ENCODE data around the gene SPDEF.

SPDEF gene

GRCh38 chr6:34528996-34529664 is 27.0 kb downstream of the SPDEF start:
- no peak for DNase-seq (ENCODE audit: low read depth, low spot score)

DNA sequence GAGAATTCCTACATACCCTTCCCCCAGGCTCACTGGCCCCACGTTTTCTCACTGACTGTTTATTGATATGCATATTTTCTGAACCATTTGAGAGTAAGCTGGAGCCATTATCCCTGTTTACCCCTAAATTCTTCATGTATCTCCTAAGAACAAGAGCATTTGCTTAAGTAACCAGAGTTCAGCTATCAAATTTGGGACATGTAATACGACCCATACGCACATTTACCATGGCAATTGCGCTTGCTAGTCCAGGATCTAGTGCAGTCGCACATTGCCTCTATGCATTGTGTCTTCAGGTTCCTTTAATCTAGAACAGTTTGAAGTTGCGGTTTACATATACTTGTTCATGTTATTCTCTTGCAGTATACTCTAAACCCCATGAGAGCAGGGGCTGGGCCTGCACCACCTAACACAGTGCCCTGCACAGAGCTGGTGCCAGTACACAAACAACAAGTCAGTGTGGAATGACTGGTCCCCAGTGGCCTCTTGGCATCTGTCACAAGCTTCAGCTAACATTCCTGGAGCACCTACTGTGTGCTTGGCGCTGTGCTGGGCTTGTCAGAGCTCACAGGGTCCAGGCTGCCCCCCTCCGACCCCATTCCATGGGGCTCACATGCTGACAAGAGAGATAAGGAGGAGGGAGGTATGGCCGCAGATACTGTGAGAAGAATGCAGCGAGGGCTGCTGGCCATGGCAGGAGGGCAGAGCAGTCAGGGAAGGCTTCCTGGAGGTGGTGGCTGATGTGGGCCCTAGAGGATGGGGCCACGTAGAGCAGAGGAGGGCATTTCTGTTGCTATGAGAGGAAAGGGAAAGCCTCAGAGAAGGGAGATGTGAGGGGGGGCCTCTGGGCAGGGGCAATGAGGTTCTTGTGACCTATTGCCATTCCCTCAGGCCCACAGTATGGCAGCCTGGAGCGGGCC is 28.1 kb downstream of the SPDEF start:
- DNase-seq (ENCODE audit: low read depth, low spot score), result no peak

GRCh38 chr6:34526992-34527728 is 29.0 kb downstream of the SPDEF start:
- DNase-seq (ENCODE audit: low read depth, low spot score), result peak; percentile 56

GRCh38 chr6:34526241-34526972 is 29.7 kb downstream of the SPDEF start:
- no peak for DNase-seq (ENCODE audit: low read depth, low spot score)

DNA sequence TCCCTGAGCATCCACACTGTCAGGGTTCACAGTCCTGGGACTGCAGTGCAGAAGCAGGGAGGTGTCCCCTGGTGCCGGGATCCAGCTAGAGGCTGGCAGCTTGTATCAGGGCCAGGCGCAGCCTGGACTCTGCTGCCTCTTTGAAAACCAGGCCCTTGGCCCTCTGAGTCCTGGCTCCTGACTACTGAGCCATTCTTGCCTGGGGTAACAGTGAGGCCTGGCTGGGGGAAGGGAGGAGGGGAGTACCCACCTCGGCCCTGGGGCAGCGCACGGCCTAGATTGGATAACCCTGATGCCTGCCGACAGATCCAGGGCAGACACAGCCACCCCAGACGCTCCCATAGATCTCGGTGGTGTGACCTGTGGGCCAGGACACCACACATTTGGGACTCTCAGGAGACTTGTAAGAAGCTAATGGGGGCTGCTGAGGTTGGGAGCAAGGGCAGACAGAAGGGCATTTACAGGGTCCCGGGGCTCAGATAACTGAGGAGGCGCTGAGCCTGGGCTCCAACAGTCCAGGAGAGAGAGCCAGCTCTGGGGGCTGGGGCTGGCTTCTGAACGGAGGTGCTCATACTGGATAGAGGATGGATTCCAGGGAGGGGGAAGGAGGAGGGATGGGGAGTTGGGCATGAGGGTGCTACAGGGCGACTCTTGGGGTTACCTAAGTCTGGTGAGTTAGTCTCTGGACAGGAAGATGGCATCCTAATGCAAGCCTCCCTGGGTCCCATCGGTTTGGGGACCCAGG is 30.5 kb downstream of the SPDEF start:
- no peak for DNase-seq (ENCODE audit: low read depth, low spot score)

DNA sequence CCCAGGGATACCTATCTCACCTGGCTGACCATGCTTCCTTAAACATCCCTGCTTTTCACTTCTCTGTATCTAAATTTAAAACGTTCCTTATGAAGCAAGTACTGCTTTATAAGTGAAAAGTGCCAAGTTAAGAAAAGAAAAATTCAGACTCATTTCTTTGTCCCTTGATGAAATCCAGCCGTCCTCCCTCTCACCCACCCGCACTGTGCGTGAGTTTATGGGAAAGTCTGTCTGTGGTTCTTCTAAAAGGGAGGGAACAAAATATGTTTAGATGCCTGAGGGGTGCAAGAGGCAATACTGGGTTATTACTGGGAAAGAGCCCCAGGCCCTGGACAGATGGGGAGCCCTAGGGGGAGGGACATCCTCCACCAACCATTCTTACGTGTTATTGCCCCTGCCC is 31.2 kb downstream of the SPDEF start:
- DNase-seq (ENCODE audit: low read depth, low spot score), result no peak

- no peak for DNase-seq (ENCODE audit: low read depth, low spot score)
These were observed 31.6 kb downstream of the SPDEF start for GRCh38 chr6:34524499-34524898.

GRCh38 chr6:34523441-34524206 is 32.5 kb downstream of the SPDEF start:
- no peak for DNase-seq (ENCODE audit: low read depth, low spot score)

GRCh38 chr6:34522761-34523160 is 33.4 kb downstream of the SPDEF start:
- DNase-seq (ENCODE audit: low read depth, low spot score), result no peak

DNA sequence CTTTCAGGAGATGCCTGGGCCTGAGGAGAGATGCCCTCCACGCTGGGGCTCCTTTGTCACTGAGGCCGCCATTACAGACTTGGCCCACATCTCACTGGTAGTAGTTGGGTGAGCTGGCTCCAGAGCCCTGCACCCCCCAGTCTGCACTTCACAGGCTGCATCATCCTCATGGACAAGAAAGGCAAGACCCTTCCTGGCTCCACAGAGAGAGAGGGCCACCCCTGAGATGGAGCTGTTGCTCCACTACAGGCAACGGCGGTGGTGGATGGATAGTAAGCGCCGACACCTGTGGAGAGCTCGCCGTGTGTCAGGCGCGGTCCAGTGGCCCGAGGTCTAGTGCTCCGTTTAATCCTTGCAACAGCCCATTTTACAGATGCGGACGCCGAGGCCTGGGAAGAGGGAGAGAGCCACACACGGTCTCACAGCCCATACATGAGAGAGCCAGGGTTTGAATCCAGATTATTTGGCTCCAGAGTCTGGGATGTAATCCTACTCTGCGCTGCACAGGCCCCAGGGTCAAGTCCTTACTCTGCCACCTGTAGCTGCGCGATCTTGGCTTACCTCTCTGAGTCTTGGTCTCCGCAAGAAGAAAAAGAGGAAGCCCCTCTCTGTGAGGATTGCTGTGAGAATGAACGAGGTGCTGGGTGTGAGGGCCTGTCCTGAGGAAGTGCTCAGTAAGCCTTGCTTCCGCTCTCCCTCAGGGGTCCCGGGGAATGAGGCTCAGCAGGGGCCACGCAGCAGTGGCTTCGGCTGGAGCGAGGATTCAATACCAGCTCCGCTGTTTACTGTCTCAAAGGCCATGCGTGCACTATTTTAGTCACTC is 34.5 kb downstream of the SPDEF start:
- no peak for DNase-seq (ENCODE audit: low read depth, low spot score)

DNA sequence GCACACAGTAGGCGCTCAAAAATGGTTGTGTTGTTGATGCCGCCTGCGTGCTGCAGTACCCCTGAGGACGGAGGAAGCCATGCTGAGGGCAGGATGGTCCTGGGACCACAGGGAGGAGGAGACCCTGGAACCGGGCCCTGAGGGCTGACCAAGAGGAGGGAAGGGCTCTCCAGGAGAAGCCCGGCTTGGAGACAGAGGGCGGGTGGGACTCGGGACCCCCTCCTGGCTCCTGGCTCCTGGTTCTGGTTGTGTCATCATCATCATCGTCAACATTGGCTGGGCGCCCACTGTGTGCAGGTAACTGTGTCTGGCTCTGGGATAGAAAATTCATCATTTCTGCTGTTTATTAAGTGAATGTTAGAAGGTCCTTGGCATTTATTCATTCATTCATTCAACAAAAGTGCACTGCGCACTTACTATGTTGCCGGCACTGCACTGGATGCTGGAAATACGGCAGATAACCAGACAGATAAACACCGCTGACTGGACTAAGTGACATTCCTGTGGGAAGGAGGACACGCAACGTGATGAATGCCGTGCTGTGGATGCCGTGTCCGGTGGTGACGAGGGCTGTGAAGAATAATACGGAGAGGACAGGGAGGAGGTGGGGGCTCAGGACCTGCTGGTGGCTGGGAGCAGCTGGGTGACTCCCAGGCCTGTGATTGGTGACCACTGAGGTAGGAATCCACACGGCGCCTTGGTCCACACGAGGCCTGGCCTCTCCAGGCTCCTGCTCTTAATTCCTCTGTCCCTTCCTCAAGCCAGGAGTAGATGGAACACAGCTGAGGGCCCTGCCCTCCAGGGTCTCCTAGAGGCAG is 35.3 kb downstream of the SPDEF start:
- DNase-seq (ENCODE audit: low read depth, low spot score), result no peak

GRCh38 chr6:34519971-34520644 is 36.0 kb downstream of the SPDEF start:
- DNase-seq (ENCODE audit: low read depth, low spot score), result no peak

GRCh38 chr6:34518669-34519365 is 37.3 kb downstream of the SPDEF start:
- no peak for DNase-seq (ENCODE audit: low read depth, low spot score)

GRCh38 chr6:34517966-34518365 is 38.2 kb downstream of the SPDEF start:
- no peak for DNase-seq (ENCODE audit: low read depth, low spot score)

DNA sequence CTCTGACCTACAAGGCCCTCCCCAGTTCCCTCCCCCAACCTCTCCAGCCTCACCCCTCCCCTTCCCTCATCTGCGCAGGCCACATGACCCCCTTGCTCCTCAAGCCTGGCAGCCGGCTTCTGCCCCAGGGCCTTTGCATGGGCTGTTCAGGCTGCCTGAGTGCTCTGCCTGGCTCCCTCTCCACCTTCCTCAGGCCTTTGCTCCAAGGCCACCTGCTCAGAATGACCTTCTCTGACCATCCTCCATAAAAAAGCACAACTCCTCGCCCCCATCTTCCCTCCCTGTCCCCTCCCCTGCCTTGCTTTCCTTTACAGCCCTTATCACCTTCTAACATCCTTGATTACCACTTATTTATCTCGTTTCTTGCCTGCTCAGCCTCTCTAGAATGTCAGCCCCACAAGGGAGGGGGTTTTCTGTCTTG is 38.7 kb downstream of the SPDEF start:
- no peak for DNase-seq (ENCODE audit: low read depth, low spot score)

- no peak for DNase-seq (ENCODE audit: low read depth, low spot score)
These were observed 39.5 kb downstream of the SPDEF start for GRCh38 chr6:34516391-34517324.

Data from brain pericyte (primary cell).